IPS-NIHi11 (cell line): ENCODE measurements around the gene BCL11A.

Experiments used
- DNase-seq: peaks from one replicate; pipeline ENCODE4 v3.0.0; 2012; ENCODE audit warnings: mixed read lengths, low spot score

The BCL11A gene

GRCh38 chr2:60406192-60406591, 147.3 kb downstream of the BCL11A start:
- DNase-seq, result no peak

DNA sequence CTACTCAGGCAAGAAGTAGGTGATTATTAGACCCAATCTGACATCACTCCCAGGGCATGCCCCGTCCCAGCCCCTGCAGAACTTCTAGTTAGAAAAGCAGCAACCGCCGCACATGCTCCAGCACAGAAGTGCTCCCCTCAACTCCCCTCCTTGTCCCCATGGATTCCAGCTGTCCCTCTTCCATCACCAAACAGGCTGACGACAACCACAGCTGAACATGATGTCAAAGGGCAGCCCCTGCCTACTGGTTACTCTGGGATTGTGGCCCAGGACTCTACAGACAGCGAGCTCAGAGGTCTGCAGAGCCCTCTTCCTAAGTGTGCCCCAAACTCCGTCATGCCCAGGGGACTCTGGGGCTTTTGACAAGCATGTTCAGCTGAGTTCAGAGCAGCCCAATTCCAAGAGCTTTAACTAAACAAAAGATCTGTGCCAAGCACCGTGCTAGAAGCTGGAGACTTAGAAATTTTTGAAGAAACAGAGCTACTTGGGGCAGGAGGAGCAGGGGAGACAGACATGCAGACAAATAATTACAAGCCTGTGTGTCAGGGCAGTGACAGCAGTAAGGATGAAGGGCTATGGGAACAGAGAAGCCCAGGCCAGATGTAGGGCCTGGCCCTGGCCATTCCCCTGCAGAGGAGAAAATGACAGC, 148.1 kb downstream of the BCL11A start:
- DNase-seq, result no peak
